Measurements from ENCODE around the gene HLX. TPM values are rescaled to one million over a fixed set of nuclear protein-coding genes. Genes with fewer than 3 reads are reported as not detected.

HLX gene
- total RNA-seq, 1 donor from 2014 or later, result 0.26 TPM

DNA sequence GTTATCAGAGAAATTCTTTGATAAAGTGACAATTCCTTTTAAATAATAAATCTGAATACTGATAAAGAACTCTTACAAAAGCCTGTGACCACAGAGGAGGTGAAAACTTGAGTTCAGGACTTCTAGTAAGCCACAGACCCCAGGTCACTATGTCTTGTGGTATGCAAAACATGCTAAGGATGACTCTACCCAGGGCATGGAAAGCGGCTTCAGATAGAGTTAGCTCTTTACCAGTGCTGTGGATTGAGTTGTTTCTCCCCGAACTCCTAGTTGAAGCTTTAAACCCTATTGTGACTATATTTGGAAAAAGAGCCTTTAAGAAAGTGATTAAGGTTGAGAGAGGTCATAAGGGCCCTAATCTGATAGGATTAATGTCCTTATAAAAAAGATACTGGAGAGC, 42.3 kb downstream of the HLX start:
- no peak for FAIRE-seq
- no peak for TF ChIP-seq CTCF (IDR thresholded peaks at IDR 0.05; ENCODE audit: insufficient read depth, low read length, severe bottlenecking)
- DNase-seq (ENCODE audit: low read depth), result no peak
- no peaks in the 10 kb centered on the region for H3K36me3 ChIP-seq (ENCODE audit: control insufficient read depth, insufficient read depth, low read length)
- H3K27me3 ChIP-seq (ENCODE audit: control insufficient read depth, insufficient read depth, low read length), result no peaks in the 10 kb centered on the region
- no peak overlapping the region for H3K4me3 ChIP-seq (ENCODE audit: low read depth, low read length)

GRCh38 chr1:220921971-220922635, 42.9 kb downstream of the HLX start:
- H3K36me3 ChIP-seq (ENCODE audit: control insufficient read depth, insufficient read depth, low read length), result no peaks in the 10 kb centered on the region
- no peak for FAIRE-seq
- DNase-seq (ENCODE audit: low read depth), result no peak
- no peak for TF ChIP-seq CTCF (IDR thresholded peaks at IDR 0.05; ENCODE audit: insufficient read depth, low read length, severe bottlenecking)
- no peak overlapping the region for H3K4me3 ChIP-seq (ENCODE audit: low read depth, low read length)
- no peaks in the 10 kb centered on the region for H3K27me3 ChIP-seq (ENCODE audit: control insufficient read depth, insufficient read depth, low read length)

DNA sequence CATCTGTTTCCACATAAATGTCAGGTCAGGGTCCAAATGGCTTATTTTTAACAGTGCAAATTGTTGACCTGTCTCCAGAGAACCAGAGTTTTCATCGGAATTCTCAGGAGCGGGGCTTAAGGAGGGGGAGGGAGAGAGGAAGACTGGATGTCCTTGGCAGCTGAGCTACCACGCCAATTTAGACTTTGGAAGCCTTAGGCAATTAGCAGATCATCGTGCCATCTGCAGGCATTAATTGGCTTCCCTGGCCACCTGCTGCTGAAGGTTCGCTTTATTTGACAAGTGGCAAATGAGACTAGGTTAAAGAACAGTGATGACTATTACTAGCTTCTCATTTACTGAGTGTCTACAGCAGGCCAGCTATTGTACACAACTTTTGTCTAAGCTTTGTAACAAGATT, 43.7 kb downstream of the HLX start:
- Histone ChIP-seq H3K27me3 (ENCODE audit: control insufficient read depth, insufficient read depth, low read length) (no peaks in the 10 kb centered on the region), H3K36me3 (ENCODE audit: control insufficient read depth, insufficient read depth, low read length) (no peaks in the 10 kb centered on the region), H3K4me3 (ENCODE audit: low read depth, low read length) (no peak overlapping the region)
- FAIRE-seq (no peak), DNase-seq (ENCODE audit: low read depth) (no peak)
- no peak for TF ChIP-seq CTCF (IDR thresholded peaks at IDR 0.05; ENCODE audit: insufficient read depth, low read length, severe bottlenecking)

- Histone ChIP-seq H3K36me3 (ENCODE audit: control insufficient read depth, insufficient read depth, low read length) (no peaks in the 10 kb centered on the region), H3K4me3 (ENCODE audit: low read depth, low read length) (no peak overlapping the region), H3K27me3 (ENCODE audit: control insufficient read depth, insufficient read depth, low read length) (no peaks in the 10 kb centered on the region)
- no peak for FAIRE-seq
- no peak for TF ChIP-seq CTCF (IDR thresholded peaks at IDR 0.05; ENCODE audit: insufficient read depth, low read length, severe bottlenecking)
- DNase-seq (ENCODE audit: low read depth), result no peak
Measured at GRCh38 chr1:220924331-220924970, 45.2 kb downstream of the HLX start.

GRCh38 chr1:220925707-220926106, 46.5 kb downstream of the HLX start:
- Histone ChIP-seq H3K36me3 (ENCODE audit: control insufficient read depth, insufficient read depth, low read length) (no peaks in the 10 kb centered on the region), H3K4me3 (ENCODE audit: low read depth, low read length) (no peak overlapping the region), H3K27me3 (ENCODE audit: control insufficient read depth, insufficient read depth, low read length) (no peaks in the 10 kb centered on the region)
- FAIRE-seq, result no peak
- TF ChIP-seq CTCF (IDR thresholded peaks at IDR 0.05; ENCODE audit: insufficient read depth, low read length, severe bottlenecking), result no peak
- DNase-seq (ENCODE audit: low read depth), result no peak

All from bronchial epithelial cell (primary cell).